SJCRH30 (cell line): Measurements from ENCODE around the gene MRTFA. TPM values are rescaled to one million over a fixed set of nuclear protein-coding genes. Genes with fewer than 3 reads are reported as not detected.
"Not testable (repeated sequence)": the region's sequence is repeated elsewhere in the genome, so short reads cannot be mapped to it uniquely, and the experiment has no call there.

Experiments used
- DNase-seq, 2 experiments: peaks; one replicate each; pipeline ENCODE4 v3.0.0-alpha.2; 2015 to 2020
- H3K27ac ChIP-seq: fragments of 250-450 bp; sonication (Bioruptor Pico); 2 replicates; pipeline ENCODE4 v1.5.1; 2020; ENCODE audit warnings: mild to moderate bottlenecking, moderate library complexity
- H3K27me3 ChIP-seq: fragments of 250-450 bp; sonication (Bioruptor Pico); 2 replicates; pipeline ENCODE4 v1.5.1; 2020; ENCODE audit warnings: mild to moderate bottlenecking, moderate library complexity
- H3K36me3 ChIP-seq: fragments of 250-450 bp; sonication (Bioruptor Pico); 2 replicates; pipeline ENCODE4 v1.5.1; 2020; ENCODE audit warnings: mild to moderate bottlenecking, moderate library complexity
- H3K4me1 ChIP-seq: fragments of 250-450 bp; sonication (Bioruptor Pico); 2 replicates; pipeline ENCODE4 v1.5.1; 2020; ENCODE audit warnings: mild to moderate bottlenecking, moderate library complexity
- H3K4me3 ChIP-seq: fragments of 250-450 bp; sonication (Bioruptor Pico); 2 replicates; pipeline ENCODE4 v1.5.1; 2020; ENCODE audit warnings: mild to moderate bottlenecking, moderate library complexity
- H3K9me3 ChIP-seq: fragments of 250-450 bp; sonication (Bioruptor Pico); replicated peaks from 2 replicates; pipeline ENCODE4 v1.5.1; 2020; ENCODE audit warnings: mild to moderate bottlenecking, moderate library complexity
- total RNA-seq: library from RNA; depleted of rRNA; stranded (reverse); fragments of >200 nt; shearing (Covaris generic); gene quantifications from 2 replicates; pipeline ENCODE4 v1.2.3, GENCODE V29; 2014; rRNA removed

Gene MRTFA
- total RNA-seq, result 12.3 and 16.0 TPM in 2 replicates

GRCh38 chr22:40636380-40637182, at the start of gene MRTFA:
TSS of gene MRTFA (minus strand) at chr22:40636719.
- Histone ChIP-seq H3K27ac (peak within 1 kb of the TSS; percentile 27; the same call in 1 of the 2 replicates), H3K4me3 (peak within 1 kb of the TSS; percentile 77), H3K4me1 (0 out of 2 replicates have a peak, but pooled peaks cover 5% of the 10 kb centered on the region), H3K9me3 (no peaks in the 10 kb centered on the region), H3K27me3 (no peaks in the 10 kb centered on the region), H3K36me3 (no peaks in the 10 kb centered on the region)
- DNase-seq, result peak; percentile 99

- Histone ChIP-seq H3K27ac (no peak overlapping the region), H3K4me3 (no peak overlapping the region; the same call in 1 of the 2 replicates), H3K27me3 (no peaks in the 10 kb centered on the region), H3K9me3 (no peaks in the 10 kb centered on the region), H3K36me3 (no peaks in the 10 kb centered on the region), H3K4me1 (peaks cover 12% of the 10 kb centered on the region)
- no peak for DNase-seq
These were observed 48.9 kb upstream of the MRTFA start for GRCh38 chr22:40685406-40685805.

GRCh38 chr22:40684728-40685127, 48.2 kb upstream of the MRTFA start:
- peaks cover 12% of the 10 kb centered on the region for H3K4me1 ChIP-seq
- no peaks in the 10 kb centered on the region for H3K9me3 ChIP-seq
- no peaks in the 10 kb centered on the region for H3K27me3 ChIP-seq
- H3K36me3 ChIP-seq, result no peaks in the 10 kb centered on the region
- peak overlapping the region; percentile 42 for H3K4me3 ChIP-seq
- no peak overlapping the region for H3K27ac ChIP-seq
- DNase-seq, result peak; percentile 74 to 84

GRCh38 chr22:40681451-40681850, 44.9 kb upstream of the MRTFA start:
- Histone ChIP-seq H3K27me3 (no peaks in the 10 kb centered on the region), H3K27ac (no peak overlapping the region), H3K36me3 (no peaks in the 10 kb centered on the region), H3K4me1 (peaks cover 24% of the 10 kb centered on the region), H3K4me3 (no peak overlapping the region), H3K9me3 (no peaks in the 10 kb centered on the region)
- no peak for DNase-seq

GRCh38 chr22:40680819-40681183, 44.3 kb upstream of the MRTFA start:
- H3K4me3 ChIP-seq, result no peak overlapping the region; the same call in 1 of the 2 replicates
- H3K27ac ChIP-seq, result no peak overlapping the region
- no peaks in the 10 kb centered on the region for H3K36me3 ChIP-seq
- no peak for DNase-seq
- H3K9me3 ChIP-seq, result no peaks in the 10 kb centered on the region
- peaks cover 24% of the 10 kb centered on the region for H3K4me1 ChIP-seq
- H3K27me3 ChIP-seq, result no peaks in the 10 kb centered on the region

GRCh38 chr22:40679964-40680818, 43.7 kb upstream of the MRTFA start:
- H3K4me3 ChIP-seq, result peak overlapping the region; percentile 61
- peaks cover 24% of the 10 kb centered on the region for H3K4me1 ChIP-seq
- H3K27ac ChIP-seq, result peak overlapping the region; percentile 86
- no peaks in the 10 kb centered on the region for H3K9me3 ChIP-seq
- DNase-seq, result peak; percentile 48 to 65
- no peaks in the 10 kb centered on the region for H3K27me3 ChIP-seq
- no peaks in the 10 kb centered on the region for H3K36me3 ChIP-seq

- H3K4me3 ChIP-seq, result peak within 1 kb of the TSS; percentile 61
- no peaks in the 10 kb centered on the region for H3K36me3 ChIP-seq
- DNase-seq, result peak; percentile 63 to 77
- H3K27me3 ChIP-seq, result no peaks in the 10 kb centered on the region
- H3K27ac ChIP-seq, result peak within 1 kb of the TSS; percentile 86
- peaks cover 21% of the 10 kb centered on the region for H3K4me1 ChIP-seq
- H3K9me3 ChIP-seq, result no peaks in the 10 kb centered on the region
These were observed 42.9 kb upstream of the MRTFA start, which contains the start of gene MCHR1 for GRCh38 chr22:40679249-40679963. TSS of gene MCHR1 (plus strand) at chr22:40679484. CDS start at chr22:40679653, 169 bp downstream.

GRCh38 chr22:40678493-40679248, 42.2 kb upstream of the MRTFA start:
- Histone ChIP-seq H3K4me1 (peaks cover 21% of the 10 kb centered on the region), H3K4me3 (peak overlapping the region; percentile 61), H3K36me3 (no peaks in the 10 kb centered on the region), H3K27me3 (no peaks in the 10 kb centered on the region), H3K27ac (peak overlapping the region; percentile 86), H3K9me3 (no peaks in the 10 kb centered on the region)
- DNase-seq, result peak; percentile 73 to 86

GRCh38 chr22:40676644-40677043, 40.1 kb upstream of the MRTFA start:
- Histone ChIP-seq H3K27ac (no peak overlapping the region), H3K36me3 (no peaks in the 10 kb centered on the region), H3K9me3 (no peaks in the 10 kb centered on the region), H3K27me3 (no peaks in the 10 kb centered on the region), H3K4me3 (no peak overlapping the region), H3K4me1 (peaks cover 12% of the 10 kb centered on the region; the same call in 1 of the 2 replicates)
- DNase-seq, result no peak

- not testable (repeated sequence) for H3K4me3 ChIP-seq
These were observed 39.6 kb upstream of the MRTFA start for GRCh38 chr22:40676166-40676565.

GRCh38 chr22:40674274-40674673, 37.8 kb upstream of the MRTFA start:
- Histone ChIP-seq H3K36me3 (no peaks in the 10 kb centered on the region), H3K27me3 (no peaks in the 10 kb centered on the region), H3K9me3 (no peaks in the 10 kb centered on the region), H3K27ac (no peak overlapping the region), H3K4me3 (no peak overlapping the region), H3K4me1 (peaks cover 12% of the 10 kb centered on the region; the same call in 1 of the 2 replicates)
- DNase-seq, result no peak

More at GRCh38 chr22:40676166-40676565, 39.6 kb upstream of the MRTFA start:
- H3K27ac ChIP-seq, H3K36me3 ChIP-seq, H3K27me3 ChIP-seq, H3K9me3 ChIP-seq, DNase-seq: not testable (repeated sequence)
- H3K4me1 ChIP-seq, result peaks cover 12% of the 10 kb centered on the region; the same call in 1 of the 2 replicates

GRCh38 chr22:40673017-40673416, 36.5 kb upstream of the MRTFA start:
- H3K27me3 ChIP-seq, result no peaks in the 10 kb centered on the region
- no peaks in the 10 kb centered on the region for H3K36me3 ChIP-seq
- H3K9me3 ChIP-seq, result no peaks in the 10 kb centered on the region
- no peak overlapping the region for H3K4me3 ChIP-seq
- H3K27ac ChIP-seq, result no peak overlapping the region
- peaks cover 3% of the 10 kb centered on the region; the same call in 1 of the 2 replicates for H3K4me1 ChIP-seq
- no peak for DNase-seq

GRCh38 chr22:40671796-40672360, 35.4 kb upstream of the MRTFA start:
- Histone ChIP-seq H3K4me3 (no peak overlapping the region), H3K4me1 (no peaks in the 10 kb centered on the region), H3K27ac (no peak overlapping the region), H3K27me3 (no peaks in the 10 kb centered on the region), H3K36me3 (no peaks in the 10 kb centered on the region), H3K9me3 (no peaks in the 10 kb centered on the region)
- DNase-seq, result no peak
